ENCODE data around the gene HOXD8. TPM values are rescaled to one million over a fixed set of nuclear protein-coding genes. Genes with fewer than 3 reads are reported as not detected.

The HOXD8 gene
- total RNA-seq, 1 experiment from 2014 or later, result not detected

- POLR2A ChIA-PET, result no interaction called here
- Histone ChIP-seq H3K27me3 (ENCODE audit: control insufficient read depth, insufficient read depth, low read length) (peaks cover 2% of the 10 kb centered on the region; the same call in 1 of the 2 replicates), H3K9me3 (ENCODE audit: control insufficient read depth, insufficient read depth, low read depth, low read length) (no peaks in the 10 kb centered on the region), H3K4me3 (ENCODE audit: low read depth in 2 of 2, low read length in 2 of 2) (peak within 1 kb of the TSS; percentile 51 to 63), H3K27ac (ENCODE audit: low read length) (no peak within 1 kb of the TSS), H3K36me3 (ENCODE audit: control insufficient read depth, insufficient read depth, low read length) (no peaks in the 10 kb centered on the region), H3K4me1 (ENCODE audit: control insufficient read depth, insufficient read depth, low read length) (peaks cover 3% of the 10 kb centered on the region; the same call in 1 of the 2 replicates)
- no TSS peak for BruUV-seq (replicated peaks)
- TF ChIP-seq SIN3A (IDR thresholded peaks at IDR 0.05; ENCODE audit: borderline replicate concordance, insufficient read depth, low read depth, low read length), result no peak
- no peak for TF ChIP-seq CTCF (IDR thresholded peaks at IDR 0.05)
- TF ChIP-seq POLR2AphosphoS5 (IDR thresholded peaks at IDR 0.05; ENCODE audit: low read depth, low read length), result no peak
- no peak for TF ChIP-seq TCF7L2 (IDR thresholded peaks at IDR 0.05; ENCODE audit: low read depth, low read length)
- no peak for TF ChIP-seq REST (IDR thresholded peaks at IDR 0.05; ENCODE audit: insufficient read depth in 1 of 2, low read depth in 2 of 2, low read length in 1 of 2)
- CTCF ChIA-PET, result no interaction called here
- no peak for ATAC-seq
- in situ Hi-C loops (cut with HindIII; ENCODE audit: low pct_unique_long_range_greater_than_20kb, low sequenced_read_pairs), result no loop called here
- no peak for DNase-seq (ENCODE audit: low read depth, low spot score)
- intact Hi-C loops (cut with micrococcal nuclease; ENCODE audit: unreplicated experiment), result no loop called here
These were observed 27.4 kb downstream of the HOXD8 start, which contains the start of gene HOXD3 for GRCh38 chr2:176156807-176157498. Gene HOXD3, plus strand, starts transcription at chr2:176157307. Its CDS starts 11,808 bp downstream, at chr2:176169115.

GRCh38 chr2:176157499-176158185 is 28.1 kb downstream of the HOXD8 start:
- CTCF ChIA-PET, result interaction anchor here (0.7 kb wide), 1 partner anchor 397 kb away, joined by 6 read pairs; no protein-coding TSS in a partner anchor
- no peaks in the 10 kb centered on the region for H3K36me3 ChIP-seq (ENCODE audit: control insufficient read depth, insufficient read depth, low read length)
- POLR2A ChIA-PET, result no interaction called here
- in situ Hi-C loops (cut with HindIII; ENCODE audit: low pct_unique_long_range_greater_than_20kb, low sequenced_read_pairs), result no loop called here
- H3K4me1 ChIP-seq (ENCODE audit: control insufficient read depth, insufficient read depth, low read length), result peaks cover 3% of the 10 kb centered on the region; the same call in 1 of the 2 replicates
- H3K4me3 ChIP-seq (ENCODE audit: low read depth in 2 of 2, low read length in 2 of 2), result peak overlapping the region; percentile 51 to 63
- H3K9me3 ChIP-seq (ENCODE audit: control insufficient read depth, insufficient read depth, low read depth, low read length), result no peaks in the 10 kb centered on the region
- intact Hi-C loops (cut with micrococcal nuclease; ENCODE audit: unreplicated experiment), result no loop called here
- BruUV-seq (replicated peaks), result no TSS peak
- DNase-seq (ENCODE audit: low read depth, low spot score), result no peak
- no peak for TF ChIP-seq REST (IDR thresholded peaks at IDR 0.05; ENCODE audit: insufficient read depth in 1 of 2, low read depth in 2 of 2, low read length in 1 of 2)
- no peak for TF ChIP-seq CTCF (IDR thresholded peaks at IDR 0.05)
- no peak for TF ChIP-seq TCF7L2 (IDR thresholded peaks at IDR 0.05; ENCODE audit: low read depth, low read length)
- TF ChIP-seq SIN3A (IDR thresholded peaks at IDR 0.05; ENCODE audit: borderline replicate concordance, insufficient read depth, low read depth, low read length), result no peak
- no peak for TF ChIP-seq POLR2AphosphoS5 (IDR thresholded peaks at IDR 0.05; ENCODE audit: low read depth, low read length)
- peaks cover 2% of the 10 kb centered on the region; the same call in 1 of the 2 replicates for H3K27me3 ChIP-seq (ENCODE audit: control insufficient read depth, insufficient read depth, low read length)
- ATAC-seq, result peak; percentile 77
- H3K27ac ChIP-seq (ENCODE audit: low read length), result no peak overlapping the region
